Panc1 (cell line): ENCODE measurements around the gene COL6A1. TPM values are rescaled to one million over a fixed set of nuclear protein-coding genes. Genes with fewer than 3 reads are reported as not detected.
"Not testable (repeated sequence)": the region's sequence is repeated elsewhere in the genome, so short reads cannot be mapped to it uniquely, and the experiment has no call there.

Experiments used
- ATAC-seq: fragments of 200-7000 bp; cut with Tn5 transposase; 2 replicates; pipeline ENCODE4 v1.9.1; 2020; ENCODE audit warnings: mild to moderate bottlenecking, moderate library complexity
- BruUV-seq: library from RNA; stranded (reverse); fragments of 400-500 nt; replicated peaks from 2 replicates; lab custom pipeline; 2021; lab: Mats Ljungman, UMichigan
- CTCF ChIA-PET: fragments of 300-600 bp; sonication (Branson Sonifier 250); formaldehyde crosslinking; loops from one replicate; lab custom pipeline; 2022; ENCODE audit warnings: antibody characterized with exemption; lab: Charles Lee
- POLR2A ChIA-PET: fragments of 300-600 bp; sonication (Branson Sonifier 250); formaldehyde crosslinking; loops from one replicate; lab custom pipeline; 2022; ENCODE audit warnings: antibody characterized with exemption; lab: Charles Lee
- DNase-seq: peaks from one replicate; pipeline ENCODE4 v3.0.0-alpha.2; 2010; ENCODE audit warnings: low read depth, low spot score
- H3K27ac ChIP-seq: 2 replicates; pipeline ENCODE4 v1.5.1; 2011; ENCODE audit warnings: mild to moderate bottlenecking, low read length, inconsistent platforms
- H3K27me3 ChIP-seq: fragments of 200-500 bp; sonication (Bioruptor generic); 2 replicates; pipeline ENCODE4 v1.6.0; 2014; ENCODE audit warnings: low read length, inconsistent platforms; ENCODE audit not compliant: control insufficient read depth, insufficient read depth
- H3K36me3 ChIP-seq: fragments of 200-500 bp; sonication (Bioruptor generic); 2 replicates; pipeline ENCODE4 v1.5.1; 2014; ENCODE audit warnings: inconsistent platforms, mild to moderate bottlenecking, low read length, moderate library complexity; ENCODE audit not compliant: control insufficient read depth, insufficient read depth
- H3K4me1 ChIP-seq: 2 replicates; pipeline ENCODE4 v1.5.1; 2011; ENCODE audit warnings: inconsistent platforms, mild to moderate bottlenecking, low read length, moderate library complexity; ENCODE audit not compliant: control insufficient read depth, insufficient read depth
- H3K4me3 ChIP-seq, 2 experiments: 2 replicates each; pipeline ENCODE4 v1.5.1; 2011 to 2012; ENCODE audit warnings: low read depth in 2 of 2, low read length in 2 of 2, mild to moderate bottlenecking in 2 of 2, inconsistent platforms in 1 of 2, moderate library complexity in 1 of 2
- H3K9me3 ChIP-seq: fragments of 200-500 bp; sonication (Bioruptor generic); 2 replicates; pipeline ENCODE4 v1.5.1; 2014; ENCODE audit warnings: low read depth, mild to moderate bottlenecking, inconsistent platforms, low read length, moderate library complexity; ENCODE audit not compliant: control insufficient read depth, insufficient read depth
- CTCF ChIP-seq: fragments of 450-650 bp; IDR thresholded peaks from 2 replicates; pipeline ENCODE4 v1.5.1; 2017; ENCODE audit warnings: mild to moderate bottlenecking
- POLR2AphosphoS5 ChIP-seq: IDR thresholded peaks from 2 replicates; pipeline ENCODE4 v1.6.1; 2012; ENCODE audit warnings: mild to moderate bottlenecking, low read depth, low read length, moderate library complexity
- SIN3A ChIP-seq: IDR thresholded peaks from 2 replicates; pipeline ENCODE4 v1.6.1; 2012; ENCODE audit warnings: low read depth, mild to moderate bottlenecking, low read length, moderate library complexity, borderline replicate concordance; ENCODE audit not compliant: insufficient read depth
- TCF7L2 ChIP-seq: IDR thresholded peaks from 2 replicates; pipeline ENCODE4 v1.6.1; 2011; ENCODE audit warnings: mild to moderate bottlenecking, low read depth, low read length, inconsistent platforms
- in situ Hi-C: cut with HindIII; loops from 2 replicates; pipeline ENCODE4 v1.10.0; 2016; ENCODE audit warnings: low sequenced_read_pairs, low pct_unique_long_range_greater_than_20kb
- intact Hi-C: fragments of 100-400 bp; cut with micrococcal nuclease; formaldehyde crosslinking; loops from one replicate; pipeline ENCODE4 v1.10.0; 2022; ENCODE audit not compliant: unreplicated experiment
- total RNA-seq: library from RNA; stranded (reverse); gene quantifications from one replicate; pipeline ENCODE4 v1.2.1, GENCODE V29; 2021; ENCODE audit not compliant: unreplicated experiment
- TF ChIP-seq, protein P1 (sequence below), 2 experiments: IDR thresholded peaks; 2 replicates each; pipeline ENCODE4 v1.6.1; 2011 to 2012; ENCODE audit warnings: low read depth in 2 of 2, control low read depth in 1 of 2, low read length in 1 of 2, mild to moderate bottlenecking in 1 of 2, moderate library complexity in 1 of 2; ENCODE audit not compliant: insufficient read depth in 1 of 2

COL6A1 gene
- total RNA-seq, 1 experiment from 2014 or later: 34.2 TPM

DNA sequence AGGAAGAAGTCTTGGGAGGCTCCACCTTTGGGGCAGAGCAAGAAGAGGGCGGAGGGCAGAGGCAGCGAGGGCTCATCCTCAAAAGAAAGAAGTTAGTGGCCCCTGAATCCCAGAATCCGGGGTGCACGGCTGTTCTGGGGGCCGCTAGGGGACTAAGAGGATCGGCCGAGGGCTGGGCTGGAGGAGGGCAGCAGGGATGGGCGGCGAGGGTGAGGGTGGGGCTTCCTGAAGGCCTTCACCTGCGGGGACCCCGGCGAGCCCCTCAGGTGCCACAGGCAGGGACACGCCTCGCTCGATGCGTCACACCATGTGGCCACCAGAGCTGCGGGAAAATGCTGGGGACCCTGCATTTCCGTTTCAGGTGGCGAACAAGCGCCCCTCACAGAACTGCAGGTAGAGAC, 23.9 kb downstream of the COL6A1 start:
- Histone ChIP-seq H3K9me3 (no peaks in the 10 kb centered on the region), H3K27me3 (no peaks in the 10 kb centered on the region), H3K4me1 (no peaks in the 10 kb centered on the region), H3K27ac (no peak overlapping the region), H3K36me3 (no peaks in the 10 kb centered on the region), H3K4me3 (no peak overlapping the region)
- in situ Hi-C loops: no loop called here
- no TSS peak for BruUV-seq
- ATAC-seq: no peak
- POLR2A ChIA-PET: no interaction called here
- intact Hi-C loops: no loop called here
- DNase-seq: no peak
- TF ChIP-seq, protein P1, sequence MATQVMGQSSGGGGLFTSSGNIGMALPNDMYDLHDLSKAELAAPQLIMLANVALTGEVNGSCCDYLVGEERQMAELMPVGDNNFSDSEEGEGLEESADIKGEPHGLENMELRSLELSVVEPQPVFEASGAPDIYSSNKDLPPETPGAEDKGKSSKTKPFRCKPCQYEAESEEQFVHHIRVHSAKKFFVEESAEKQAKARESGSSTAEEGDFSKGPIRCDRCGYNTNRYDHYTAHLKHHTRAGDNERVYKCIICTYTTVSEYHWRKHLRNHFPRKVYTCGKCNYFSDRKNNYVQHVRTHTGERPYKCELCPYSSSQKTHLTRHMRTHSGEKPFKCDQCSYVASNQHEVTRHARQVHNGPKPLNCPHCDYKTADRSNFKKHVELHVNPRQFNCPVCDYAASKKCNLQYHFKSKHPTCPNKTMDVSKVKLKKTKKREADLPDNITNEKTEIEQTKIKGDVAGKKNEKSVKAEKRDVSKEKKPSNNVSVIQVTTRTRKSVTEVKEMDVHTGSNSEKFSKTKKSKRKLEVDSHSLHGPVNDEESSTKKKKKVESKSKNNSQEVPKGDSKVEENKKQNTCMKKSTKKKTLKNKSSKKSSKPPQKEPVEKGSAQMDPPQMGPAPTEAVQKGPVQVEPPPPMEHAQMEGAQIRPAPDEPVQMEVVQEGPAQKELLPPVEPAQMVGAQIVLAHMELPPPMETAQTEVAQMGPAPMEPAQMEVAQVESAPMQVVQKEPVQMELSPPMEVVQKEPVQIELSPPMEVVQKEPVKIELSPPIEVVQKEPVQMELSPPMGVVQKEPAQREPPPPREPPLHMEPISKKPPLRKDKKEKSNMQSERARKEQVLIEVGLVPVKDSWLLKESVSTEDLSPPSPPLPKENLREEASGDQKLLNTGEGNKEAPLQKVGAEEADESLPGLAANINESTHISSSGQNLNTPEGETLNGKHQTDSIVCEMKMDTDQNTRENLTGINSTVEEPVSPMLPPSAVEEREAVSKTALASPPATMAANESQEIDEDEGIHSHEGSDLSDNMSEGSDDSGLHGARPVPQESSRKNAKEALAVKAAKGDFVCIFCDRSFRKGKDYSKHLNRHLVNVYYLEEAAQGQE (IDR thresholded peaks at IDR 0.05; ENCODE audit: insufficient read depth in 1 of 2, low read depth in 2 of 2, low read length in 1 of 2): no peak
- no peak for TF ChIP-seq CTCF
- TF ChIP-seq SIN3A: no peak
- TF ChIP-seq POLR2AphosphoS5: no peak
- TF ChIP-seq TCF7L2: no peak
- CTCF ChIA-PET: no interaction called here

GRCh38 chr21:46005894-46006546, 24.4 kb downstream of the COL6A1 start:
- H3K4me1 ChIP-seq, DNase-seq, CTCF ChIA-PET, H3K27me3 ChIP-seq, ATAC-seq, POLR2A ChIA-PET, H3K4me3 ChIP-seq, H3K36me3 ChIP-seq, H3K9me3 ChIP-seq, BruUV-seq, H3K27ac ChIP-seq, in situ Hi-C loops, intact Hi-C loops: not testable (repeated sequence)
